ENCODE measurements around the gene RNU7-1.

Gene RNU7-1

GRCh38 chr12:6921996-6922946 lies 21.3 kb upstream of the RNU7-1 start:
- DNase-seq (ENCODE audit: extremely low read depth, low read depth): no peak
- no peak for TF ChIP-seq CTCF (IDR thresholded peaks at IDR 0.05; ENCODE audit: low read depth, low read length)

- TF ChIP-seq CTCF (IDR thresholded peaks at IDR 0.05; ENCODE audit: low read depth, low read length): no peak
- no peak for DNase-seq (ENCODE audit: extremely low read depth, low read depth)
Observed at GRCh38 chr12:6923003-6923732, 20.4 kb upstream of the RNU7-1 start.

GRCh38 chr12:6923851-6924250 lies 19.8 kb upstream of the RNU7-1 start:
- no peak for TF ChIP-seq CTCF (IDR thresholded peaks at IDR 0.05; ENCODE audit: low read depth, low read length)
- DNase-seq (ENCODE audit: extremely low read depth, low read depth): no peak

GRCh38 chr12:6925239-6925539 lies 18.4 kb upstream of the RNU7-1 start:
- no peak for TF ChIP-seq CTCF (IDR thresholded peaks at IDR 0.05; ENCODE audit: low read depth, low read length)
- DNase-seq (ENCODE audit: extremely low read depth, low read depth): no peak

GRCh38 chr12:6925540-6926279 lies 17.9 kb upstream of the RNU7-1 start:
- no peak for TF ChIP-seq CTCF (IDR thresholded peaks at IDR 0.05; ENCODE audit: low read depth, low read length)
- peak; percentile 64 for DNase-seq (ENCODE audit: extremely low read depth, low read depth)

GRCh38 chr12:6927379-6928021 lies 16.1 kb upstream of the RNU7-1 start, which contains the start of gene ATN1:
Gene ATN1, plus strand, starts transcription at chr12:6927959. Its CDS starts 6,043 bp downstream, at chr12:6934002.
- peak; percentile 67 for DNase-seq (ENCODE audit: extremely low read depth, low read depth)

More at GRCh38 chr12:6927379-6928021, 16.1 kb upstream of the RNU7-1 start, which contains the start of gene ATN1:
- TF ChIP-seq CTCF (IDR thresholded peaks at IDR 0.05; ENCODE audit: low read depth, low read length): no peak
